Liver (tissue), 3 donors: ENCODE measurements around the gene A4GALT.

Experiments
- FOXA1 ChIP-seq: IDR thresholded peaks from 2 replicates; pipeline ENCODE4 v1.6.1; 2016; ENCODE audit warnings: antibody characterized with exemption
- GABPA ChIP-seq, 2 donors: IDR thresholded peaks in 1 of 2; conservative IDR thresholded peaks in 1 of 2; 2 replicates each; pipeline ENCODE4 v1.6.1; 2016; ENCODE audit warnings: antibody characterized with exemption in 2 of 2, mild to moderate bottlenecking in 1 of 2, moderate library complexity in 1 of 2
- YY1 ChIP-seq: IDR thresholded peaks from 2 replicates; pipeline ENCODE4 v1.6.1; 2016; ENCODE audit warnings: antibody characterized with exemption, mild to moderate bottlenecking
- TF ChIP-seq, protein P1 (sequence below): fragments of 150-350 bp; IDR thresholded peaks from 2 replicates; pipeline ENCODE4 v1.5.1; 2017; ENCODE audit warnings: improper control_type of control experiment, low read depth, low read length; ENCODE audit not compliant: missing input control
- donor health status: healthy.
- donor health status: healthy.

- TF ChIP-seq YY1 (no peak), GABPA (IDR thresholded peaks at IDR 0.05 in 1 of 2, conservative IDR thresholded peaks at IDR 0.05 in 1 of 2) (no peak), FOXA1 (no peak)
- TF ChIP-seq, protein P1, sequence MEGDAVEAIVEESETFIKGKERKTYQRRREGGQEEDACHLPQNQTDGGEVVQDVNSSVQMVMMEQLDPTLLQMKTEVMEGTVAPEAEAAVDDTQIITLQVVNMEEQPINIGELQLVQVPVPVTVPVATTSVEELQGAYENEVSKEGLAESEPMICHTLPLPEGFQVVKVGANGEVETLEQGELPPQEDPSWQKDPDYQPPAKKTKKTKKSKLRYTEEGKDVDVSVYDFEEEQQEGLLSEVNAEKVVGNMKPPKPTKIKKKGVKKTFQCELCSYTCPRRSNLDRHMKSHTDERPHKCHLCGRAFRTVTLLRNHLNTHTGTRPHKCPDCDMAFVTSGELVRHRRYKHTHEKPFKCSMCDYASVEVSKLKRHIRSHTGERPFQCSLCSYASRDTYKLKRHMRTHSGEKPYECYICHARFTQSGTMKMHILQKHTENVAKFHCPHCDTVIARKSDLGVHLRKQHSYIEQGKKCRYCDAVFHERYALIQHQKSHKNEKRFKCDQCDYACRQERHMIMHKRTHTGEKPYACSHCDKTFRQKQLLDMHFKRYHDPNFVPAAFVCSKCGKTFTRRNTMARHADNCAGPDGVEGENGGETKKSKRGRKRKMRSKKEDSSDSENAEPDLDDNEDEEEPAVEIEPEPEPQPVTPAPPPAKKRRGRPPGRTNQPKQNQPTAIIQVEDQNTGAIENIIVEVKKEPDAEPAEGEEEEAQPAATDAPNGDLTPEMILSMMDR, result no peak
These were observed 1.5 kb downstream of the A4GALT start for GRCh38 chr22:42719133-42719532.
